Effector CD8-positive, alpha-beta T cell (primary cell): ENCODE results near the gene ADGRA1.

Source experiments
- DNase-seq: peaks from one replicate; lab custom pipeline; 2025; lab: John Stamatoyannopoulos, UW

Gene ADGRA1

DNA sequence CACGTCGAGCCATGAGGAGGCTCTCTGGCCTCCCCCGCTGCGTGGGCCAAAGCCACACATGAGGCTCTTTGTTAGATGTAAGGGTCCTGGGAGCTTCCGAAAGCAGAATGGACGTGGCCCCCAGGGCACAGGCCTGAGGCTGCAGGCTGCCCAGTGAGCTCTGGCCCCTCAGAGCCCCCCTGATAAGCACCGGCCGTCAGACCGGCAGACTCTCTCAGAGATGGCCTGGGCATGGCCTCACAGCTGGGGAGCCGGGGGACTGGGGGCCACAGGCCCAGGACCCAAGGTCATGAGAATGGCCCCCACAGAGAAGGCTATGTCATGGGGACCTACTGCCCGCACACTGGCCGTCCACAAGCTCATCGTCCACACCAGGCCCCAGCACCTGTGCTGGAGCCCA is 31.7 kb upstream of the ADGRA1 start:
- DNase-seq, result no peak

DNA sequence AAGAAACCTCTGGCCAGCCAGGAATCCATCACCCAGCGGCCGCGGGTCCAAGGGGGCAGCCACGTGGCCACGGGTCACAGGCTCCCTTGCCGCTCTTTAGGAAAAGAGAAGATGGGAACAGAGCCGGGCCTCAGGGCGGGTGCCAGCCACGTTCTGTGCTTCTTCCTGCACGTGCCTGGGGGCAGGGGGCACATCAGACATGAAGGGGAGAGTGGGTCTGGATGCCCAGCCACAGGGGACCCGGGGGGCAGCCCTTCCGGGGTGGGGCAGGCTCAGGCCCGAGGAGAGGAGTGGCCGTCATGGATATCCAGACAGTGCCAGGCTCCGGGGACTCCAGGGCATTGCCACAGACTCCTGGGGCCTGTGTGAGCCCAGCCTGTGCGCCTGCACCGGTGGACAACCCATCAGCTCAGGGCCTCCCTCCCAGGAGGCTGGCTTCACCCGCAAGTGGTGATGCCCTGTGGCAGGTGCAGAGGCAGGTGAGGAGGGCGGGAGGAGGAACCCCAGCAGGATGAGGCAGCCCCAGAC is 31.0 kb upstream of the ADGRA1 start:
- no peak for DNase-seq

GRCh38 chr10:133058331-133059092 is 29.2 kb upstream of the ADGRA1 start:
- no peak for DNase-seq

DNA sequence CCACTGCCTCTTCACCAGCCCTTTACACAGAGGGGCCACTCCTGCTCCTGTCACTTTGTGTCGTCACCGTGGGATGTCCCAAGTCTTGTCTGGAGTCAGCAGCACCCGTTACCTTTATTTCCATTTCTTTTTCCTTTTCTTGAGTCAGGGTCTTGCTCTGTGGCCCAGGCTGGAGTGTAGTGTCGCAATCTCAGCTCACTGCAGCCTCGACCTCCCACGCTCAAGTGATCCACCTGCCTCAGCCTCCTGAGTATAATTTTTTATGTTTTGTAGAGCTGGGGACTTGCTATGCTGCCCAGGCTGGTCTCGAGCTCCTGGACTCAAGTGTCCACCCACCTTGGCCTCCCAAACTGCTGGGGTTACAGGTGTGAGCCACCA is 28.6 kb upstream of the ADGRA1 start:
- no peak for DNase-seq

DNA sequence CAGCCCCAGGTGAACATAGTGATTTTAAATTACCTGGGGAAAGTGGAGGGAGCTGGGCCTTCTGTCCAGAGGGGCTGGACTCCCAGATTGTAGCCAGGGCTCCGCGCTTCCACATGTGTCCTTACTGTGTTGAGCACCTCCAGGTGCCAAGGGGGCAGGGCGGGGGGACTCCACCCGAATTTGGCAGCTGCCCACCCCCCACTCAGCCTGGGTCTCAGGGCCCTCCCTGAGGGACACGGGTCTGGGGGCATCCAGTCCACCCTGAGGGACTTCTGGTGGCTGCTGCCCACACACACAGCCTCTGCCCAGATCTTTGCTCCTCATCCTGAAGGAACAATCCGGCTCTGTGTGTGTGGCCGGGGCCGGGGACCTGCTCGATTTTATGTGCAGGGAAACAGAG is 28.2 kb upstream of the ADGRA1 start:
- DNase-seq, result no peak

- no peak for DNase-seq
Measured at GRCh38 chr10:133060022-133060421, 27.7 kb upstream of the ADGRA1 start.

DNA sequence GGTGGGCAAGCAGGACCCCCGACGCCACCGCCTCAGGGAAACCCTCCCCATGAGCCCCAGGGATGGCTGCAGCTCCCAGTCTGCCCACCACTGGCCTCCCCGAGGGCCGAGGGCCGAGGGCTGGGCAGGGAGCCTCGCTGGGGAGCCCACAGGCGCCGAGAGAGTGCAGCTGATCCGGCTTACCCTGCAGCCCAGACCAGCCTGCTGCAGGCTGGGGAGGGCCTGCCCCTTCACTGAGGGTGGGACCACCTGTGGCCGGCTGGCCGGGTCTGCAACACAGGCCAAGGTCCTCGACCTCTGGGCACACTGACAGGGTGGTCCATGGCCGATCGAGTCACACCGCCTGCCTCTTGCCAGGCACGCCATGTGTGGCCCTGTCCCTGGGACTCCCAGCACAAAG is 27.3 kb upstream of the ADGRA1 start:
- DNase-seq, result no peak

- DNase-seq, result no peak
Measured at GRCh38 chr10:133060881-133061280, 26.8 kb upstream of the ADGRA1 start.

GRCh38 chr10:133061296-133062038 is 26.3 kb upstream of the ADGRA1 start:
- DNase-seq, result no peak

DNA sequence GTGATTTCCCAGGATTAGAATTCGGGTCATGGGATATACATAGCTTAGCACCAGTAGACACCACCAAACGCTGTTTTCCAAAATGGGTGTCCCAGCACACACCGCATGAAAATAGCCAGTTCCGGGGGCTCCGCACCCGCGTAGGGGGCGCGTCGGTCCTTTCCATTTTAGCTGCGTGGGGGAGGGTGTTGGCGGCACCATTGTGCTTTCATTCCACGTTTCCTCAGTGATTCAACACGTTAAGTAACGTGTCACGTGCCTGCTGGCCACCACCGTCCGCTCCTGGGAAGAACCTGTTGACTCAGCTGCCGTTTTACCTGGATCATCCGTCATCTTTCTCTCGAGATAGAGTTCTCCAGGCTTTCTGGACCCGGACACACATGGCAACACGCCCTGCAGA is 25.6 kb upstream of the ADGRA1 start:
- DNase-seq, result no peak

DNA sequence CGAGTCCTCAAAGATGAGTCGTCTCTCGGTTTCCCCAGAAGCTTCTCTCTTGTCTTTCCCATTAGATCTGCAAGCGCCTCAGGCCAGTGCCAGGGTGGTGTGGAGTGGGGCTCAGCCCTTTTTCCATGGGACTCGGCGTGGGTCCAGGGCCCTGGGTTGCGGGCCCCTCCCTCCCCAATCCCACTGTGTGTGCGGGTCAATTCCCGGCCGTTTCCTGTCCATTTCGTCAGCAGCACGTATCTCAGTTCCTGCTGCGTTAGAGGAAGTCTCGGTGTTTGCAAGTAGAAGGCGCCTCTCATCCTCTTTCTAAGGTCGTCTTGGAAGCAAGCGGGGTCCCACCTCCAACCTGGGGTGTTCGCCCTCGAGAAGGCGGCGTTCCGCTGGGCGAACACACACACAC is 25.1 kb upstream of the ADGRA1 start:
- no peak for DNase-seq

DNA sequence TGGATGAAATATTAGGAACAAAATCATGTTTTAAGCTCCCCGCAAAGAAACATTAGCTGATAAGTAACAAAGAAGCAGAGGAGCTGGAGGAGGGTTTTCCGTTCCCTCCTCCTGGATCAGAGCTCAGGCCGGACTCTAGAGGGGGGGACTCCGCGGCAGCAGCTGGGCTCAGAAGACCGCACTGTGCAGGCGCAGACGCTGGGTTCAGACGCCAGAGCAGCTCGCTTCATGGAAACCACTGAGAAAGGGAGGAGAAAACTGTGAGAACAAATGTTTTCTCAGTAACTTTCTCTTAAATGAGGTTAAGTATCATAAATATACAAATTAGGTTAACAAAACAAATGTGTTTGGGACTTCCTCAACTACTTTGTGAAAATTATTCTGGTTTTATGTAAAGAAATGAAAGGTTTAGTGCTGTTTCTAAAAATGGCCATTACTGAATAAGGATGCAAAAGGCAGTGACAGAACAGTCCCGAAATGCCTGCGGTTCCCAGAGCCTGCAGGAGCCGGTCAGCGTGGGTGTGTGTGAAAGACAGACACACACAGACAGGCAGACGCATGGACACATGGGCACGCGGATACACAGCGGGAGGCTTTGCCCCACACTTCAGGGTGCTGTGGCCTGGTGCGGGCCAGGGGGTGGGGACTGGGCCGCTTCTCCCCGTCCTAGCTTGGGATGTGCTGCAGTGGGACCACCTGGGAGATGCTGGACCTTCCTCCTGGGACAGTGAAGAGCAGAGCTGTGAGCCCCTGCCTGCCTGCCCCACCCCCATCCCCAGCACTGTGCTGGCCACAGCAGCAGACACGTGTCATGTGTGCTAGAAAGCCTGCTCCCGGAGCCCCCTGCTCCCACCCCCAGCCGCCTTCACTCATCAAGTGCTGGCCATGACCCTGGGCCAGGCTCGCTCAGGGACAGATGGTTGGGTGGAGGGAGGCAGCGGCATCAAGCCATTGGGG is 20.3 kb upstream of the ADGRA1 start:
- no peak for DNase-seq

DNA sequence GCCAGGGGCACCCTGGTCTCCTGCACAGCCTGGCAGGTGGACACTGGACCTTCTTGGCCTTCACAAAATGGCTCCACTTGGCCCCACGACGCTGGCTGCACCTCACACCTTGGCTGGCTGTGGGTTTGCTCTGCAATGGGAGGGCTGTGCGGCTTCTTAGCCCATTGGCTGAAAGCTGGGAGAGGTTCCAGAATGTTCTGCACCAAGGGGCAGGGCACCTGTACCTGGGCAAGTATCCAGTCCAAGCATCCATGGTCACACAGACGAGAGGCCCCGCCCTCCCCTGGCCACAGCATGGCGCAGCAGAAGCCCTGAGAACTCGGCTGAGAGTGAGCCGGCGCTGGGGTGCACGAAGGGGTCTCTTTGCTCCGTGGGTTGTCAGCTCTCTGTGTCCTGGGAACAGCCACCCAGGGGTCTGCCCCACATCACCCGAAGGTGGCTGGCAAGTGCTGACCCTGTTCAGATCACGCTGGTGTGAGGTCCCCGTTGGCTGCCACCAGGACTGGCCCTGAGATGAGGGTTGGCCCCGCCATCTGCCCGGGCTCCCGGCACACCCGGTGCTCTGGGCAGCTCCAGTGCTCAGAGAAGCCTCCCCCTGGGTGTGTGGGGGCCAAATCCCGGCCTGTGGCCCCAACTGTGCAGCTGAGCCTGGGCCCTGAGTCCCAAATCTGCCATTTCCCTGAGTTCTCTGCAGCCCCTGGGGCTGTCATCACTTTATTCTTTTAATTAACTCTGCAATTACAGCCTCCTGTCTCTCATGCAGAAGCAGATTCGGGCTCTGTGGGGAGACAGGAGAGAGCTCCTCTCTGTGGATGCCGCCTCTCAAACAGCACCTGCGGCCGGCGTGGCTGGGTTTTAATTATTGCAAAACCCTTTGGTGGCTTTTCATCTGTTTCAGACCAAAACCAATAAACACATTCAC is 19.4 kb upstream of the ADGRA1 start:
- DNase-seq, result no peak

- no peak for DNase-seq
Measured at GRCh38 chr10:133069033-133069525, 18.6 kb upstream of the ADGRA1 start.

DNA sequence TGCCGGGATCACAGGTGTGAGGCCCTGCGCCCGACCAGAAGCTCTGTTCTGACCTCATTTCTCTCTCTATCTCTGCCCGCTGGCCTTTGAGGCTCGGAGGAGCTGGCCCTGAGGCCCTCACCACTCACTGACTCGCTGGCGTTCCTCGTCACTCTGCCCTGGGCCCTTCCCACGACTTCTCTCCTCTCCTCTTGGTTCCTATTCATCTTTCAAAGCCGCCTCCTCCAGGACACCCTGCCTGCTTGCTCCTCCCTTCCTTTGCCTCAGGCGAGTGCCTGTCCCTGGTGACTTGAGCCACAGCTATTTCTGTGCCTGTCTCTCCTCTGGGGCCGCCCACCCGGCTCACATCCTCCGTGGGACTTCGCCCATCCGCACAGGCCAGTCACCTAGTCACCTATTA is 17.3 kb upstream of the ADGRA1 start:
- DNase-seq, result no peak

DNA sequence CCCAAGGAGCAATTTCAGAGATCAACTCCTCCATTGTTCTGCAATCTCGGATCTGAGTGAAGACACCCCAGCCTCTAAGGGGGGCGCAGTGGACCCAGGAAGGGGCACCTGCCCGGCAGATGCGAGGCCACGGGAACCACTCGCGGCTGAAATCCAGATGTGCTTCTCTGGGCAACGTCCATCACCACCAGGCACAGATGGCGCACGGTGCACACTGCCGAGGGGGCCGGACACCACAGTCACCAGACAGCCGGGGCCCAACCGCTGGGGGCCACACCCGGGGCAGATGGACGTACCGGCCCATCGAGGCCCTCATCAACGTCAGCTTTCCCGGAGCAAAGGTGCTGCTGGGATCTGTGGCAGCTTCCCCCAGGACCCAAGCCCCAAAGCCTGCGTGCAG is 16.9 kb upstream of the ADGRA1 start:
- no peak for DNase-seq

- DNase-seq, result no peak
Measured at GRCh38 chr10:133071733-133072132, 16.0 kb upstream of the ADGRA1 start.

DNA sequence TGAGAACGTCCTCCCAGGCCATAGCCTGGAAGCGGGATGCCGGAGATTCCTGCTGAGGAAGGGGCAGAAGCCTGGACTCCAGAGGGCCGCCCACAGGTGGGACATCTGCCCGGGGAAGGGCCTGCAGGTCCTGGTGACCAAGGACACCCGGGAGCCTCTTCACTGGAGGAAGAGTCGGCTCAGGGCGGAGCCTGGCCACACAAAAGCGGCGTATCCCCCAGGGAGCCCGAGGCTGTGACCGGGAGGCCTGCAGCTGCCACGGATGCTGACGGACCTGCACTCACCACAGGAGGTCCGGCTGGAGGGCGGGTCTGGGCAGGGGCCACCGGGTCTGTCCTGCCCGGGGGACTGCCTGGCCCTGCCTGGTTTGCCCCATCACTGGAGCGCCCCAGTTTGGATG is 15.5 kb upstream of the ADGRA1 start:
- no peak for DNase-seq

GRCh38 chr10:133072720-133073390 is 14.9 kb upstream of the ADGRA1 start:
- no peak for DNase-seq
